Large intestine (tissue), 3 donors: ENCODE measurements around the gene CADM2. TPM values are rescaled to one million over a fixed set of nuclear protein-coding genes. Genes with fewer than 3 reads are reported as not detected.
"Not testable (repeated sequence)": the region's sequence is repeated elsewhere in the genome, so short reads cannot be mapped to it uniquely, and the experiment has no call there.

ENCODE experiments used
- DNase-seq, 2 donors: peaks; one replicate each; pipeline versions ENCODE4 v3.0.0 to v3.0.0-alpha.2; 2013
- H3K27ac ChIP-seq: one replicate; pipeline ENCODE4 v1.5.1; 2013; ENCODE audit warnings: low read length
- H3K27me3 ChIP-seq: 2 replicates; pipeline ENCODE4 v1.6.1; 2013; ENCODE audit warnings: low read length; ENCODE audit not compliant: control insufficient read depth, insufficient read depth
- H3K36me3 ChIP-seq: 2 replicates; pipeline ENCODE4 v1.6.1; 2013; ENCODE audit warnings: low read length; ENCODE audit not compliant: control insufficient read depth, insufficient read depth
- H3K4me1 ChIP-seq: one replicate; pipeline ENCODE4 v1.6.1; 2013; ENCODE audit warnings: low read length; ENCODE audit not compliant: control insufficient read depth, insufficient read depth
- H3K4me3 ChIP-seq: one replicate; pipeline ENCODE4 v1.5.1; 2013; ENCODE audit warnings: low read length
- H3K9me3 ChIP-seq: one replicate; pipeline ENCODE4 v1.6.1; 2013; ENCODE audit warnings: mild to moderate bottlenecking, low read depth, low read length, moderate library complexity; ENCODE audit not compliant: control insufficient read depth
- WGBS: methylation state at CpG from one replicate; pipeline ENCODE4 v1.1.5; 2013; ENCODE audit warnings: low lambda C conversion rate; ENCODE audit not compliant: insufficient coverage; 5-methylcytosine and 5-hydroxymethylcytosine counted together
- polyA plus RNA-seq: library from polyadenylated mRNA; unstranded; fragments of 120-200 nt; gene quantifications from one replicate; pipeline ENCODE4 v1.2.1, GENCODE V29; 2013

The CADM2 gene
- polyA plus RNA-seq, 1 donor, result 2.4 TPM

GRCh38 chr3:85487375-85487774 lies 528.6 kb downstream of the CADM2 start:
- no peaks in the 10 kb centered on the region for H3K4me1 ChIP-seq
- DNase-seq, result no peak
- WGBS, result 83% methylated on average over 5 of the region's 9 CpGs
- no peaks in the 10 kb centered on the region for H3K27me3 ChIP-seq
- H3K9me3 ChIP-seq, result peaks cover 3% of the 10 kb centered on the region
- H3K27ac ChIP-seq, result no peak overlapping the region
- H3K4me3 ChIP-seq, result no peak overlapping the region
- no peaks in the 10 kb centered on the region for H3K36me3 ChIP-seq

GRCh38 chr3:85495602-85496001 lies 536.8 kb downstream of the CADM2 start:
- Histone ChIP-seq H3K36me3 (no peaks in the 10 kb centered on the region), H3K4me1 (no peaks in the 10 kb centered on the region), H3K9me3 (no peaks in the 10 kb centered on the region), H3K4me3 (no peak overlapping the region), H3K27ac (no peak overlapping the region), H3K27me3 (no peaks in the 10 kb centered on the region)
- no peak for DNase-seq
- WGBS, result no CpG with 5 or more reads among the region's 5 CpGs

GRCh38 chr3:85498177-85498576 lies 539.4 kb downstream of the CADM2 start:
- Histone ChIP-seq H3K9me3 (no peaks in the 10 kb centered on the region), H3K27ac (no peak overlapping the region), H3K4me1 (no peaks in the 10 kb centered on the region), H3K4me3 (no peak overlapping the region), H3K36me3 (no peaks in the 10 kb centered on the region), H3K27me3 (no peaks in the 10 kb centered on the region)
- DNase-seq, result no peak
- 100% methylated on average over 3 of the region's 4 CpGs for WGBS

- no peak overlapping the region for H3K27ac ChIP-seq
- H3K4me3 ChIP-seq, result no peak overlapping the region
- WGBS, result 33% methylated on average over 1 of the region's 2 CpGs
- H3K9me3 ChIP-seq, result no peaks in the 10 kb centered on the region
- H3K4me1 ChIP-seq, result no peaks in the 10 kb centered on the region
- DNase-seq, result no peak
- H3K36me3 ChIP-seq, result no peaks in the 10 kb centered on the region
- no peaks in the 10 kb centered on the region for H3K27me3 ChIP-seq
Measured at GRCh38 chr3:85502148-85502875, 543.5 kb downstream of the CADM2 start.

GRCh38 chr3:85504129-85504784 lies 545.5 kb downstream of the CADM2 start:
- H3K27ac ChIP-seq, H3K9me3 ChIP-seq, H3K27me3 ChIP-seq, H3K4me3 ChIP-seq, H3K36me3 ChIP-seq, H3K4me1 ChIP-seq, DNase-seq: not testable (repeated sequence)
- WGBS, result no CpG with 5 or more reads among the region's 33 CpGs

- H3K27ac ChIP-seq, result not testable (repeated sequence)
Measured at GRCh38 chr3:85504785-85505511, 546.2 kb downstream of the CADM2 start.

GRCh38 chr3:85507052-85507451 lies 548.3 kb downstream of the CADM2 start:
- H3K27ac ChIP-seq, H3K4me1 ChIP-seq, H3K4me3 ChIP-seq, H3K27me3 ChIP-seq, H3K36me3 ChIP-seq, DNase-seq, H3K9me3 ChIP-seq: not testable (repeated sequence)
- WGBS, result no CpG with 5 or more reads among the region's 5 CpGs

More at GRCh38 chr3:85504785-85505511, 546.2 kb downstream of the CADM2 start:
- not testable (repeated sequence) for H3K4me1 ChIP-seq, H3K36me3 ChIP-seq, H3K27me3 ChIP-seq, H3K9me3 ChIP-seq, DNase-seq, H3K4me3 ChIP-seq
- no CpG with 5 or more reads among the region's 41 CpGs for WGBS

GRCh38 chr3:85508659-85509058 lies 549.9 kb downstream of the CADM2 start:
- H3K4me3 ChIP-seq, result no peak overlapping the region

GRCh38 chr3:85516146-85516545 lies 557.4 kb downstream of the CADM2 start:
- no peak overlapping the region for H3K27ac ChIP-seq
- no peak for DNase-seq
- H3K27me3 ChIP-seq, result no peaks in the 10 kb centered on the region
- H3K4me3 ChIP-seq, result no peak overlapping the region
- H3K4me1 ChIP-seq, result no peaks in the 10 kb centered on the region
- no peaks in the 10 kb centered on the region for H3K36me3 ChIP-seq
- no peaks in the 10 kb centered on the region for H3K9me3 ChIP-seq

More at GRCh38 chr3:85508659-85509058, 549.9 kb downstream of the CADM2 start:
- no peaks in the 10 kb centered on the region for H3K9me3 ChIP-seq
- H3K4me1 ChIP-seq, result no peaks in the 10 kb centered on the region
- WGBS, result no CpG with 5 or more reads among the region's 2 CpGs
- H3K27ac ChIP-seq, result no peak overlapping the region
- no peak for DNase-seq
- H3K36me3 ChIP-seq, result no peaks in the 10 kb centered on the region
- H3K27me3 ChIP-seq, result no peaks in the 10 kb centered on the region

GRCh38 chr3:85524104-85524503 lies 565.3 kb downstream of the CADM2 start:
- H3K27me3 ChIP-seq, result no peaks in the 10 kb centered on the region
- DNase-seq, result no peak
- H3K27ac ChIP-seq, result no peak overlapping the region
- no peak overlapping the region for H3K4me3 ChIP-seq
- H3K9me3 ChIP-seq, result no peaks in the 10 kb centered on the region
- 100% methylated on average over 1 of the region's 1 CpG for WGBS
- no peaks in the 10 kb centered on the region for H3K4me1 ChIP-seq
- H3K36me3 ChIP-seq, result no peaks in the 10 kb centered on the region
